Activated CD4-positive, alpha-beta T cell treated with anti-CD3 and anti-CD28 coated beads for 48 hours (primary cell): ENCODE data around the gene PLA2G6.
"Not testable (repeated sequence)": the region's sequence is repeated elsewhere in the genome, so short reads cannot be mapped to it uniquely, and the experiment has no call there.

Source experiments
- DNase-seq: peaks from one replicate; pipeline ENCODE4 v3.0.0-alpha.2; 2020

The PLA2G6 gene

GRCh38 chr22:38191055-38191454 is 9.4 kb upstream of the PLA2G6 start:
- DNase-seq = no peak

- no peak for DNase-seq
Measured at GRCh38 chr22:38190581-38190980, 9.0 kb upstream of the PLA2G6 start.

- DNase-seq = no peak
Measured at GRCh38 chr22:38189104-38189503, 7.5 kb upstream of the PLA2G6 start.

- no peak for DNase-seq
Measured at GRCh38 chr22:38187413-38188212, 6.0 kb upstream of the PLA2G6 start.

GRCh38 chr22:38186429-38186828 is 4.8 kb upstream of the PLA2G6 start:
- no peak for DNase-seq

- no peak for DNase-seq
Measured at GRCh38 chr22:38184788-38185187, 3.2 kb upstream of the PLA2G6 start.

GRCh38 chr22:38180841-38181452 is 683 bp downstream of the PLA2G6 start:
- DNase-seq = peak; percentile 37

GRCh38 chr22:38178605-38178937 is 3.1 kb downstream of the PLA2G6 start:
- not testable (repeated sequence) for DNase-seq

- no peak for DNase-seq
Measured at GRCh38 chr22:38177926-38178604, 3.6 kb downstream of the PLA2G6 start.

GRCh38 chr22:38177571-38177925 is 4.1 kb downstream of the PLA2G6 start:
- not testable (repeated sequence) for DNase-seq

- no peak for DNase-seq
Measured at GRCh38 chr22:38177044-38177443, 4.6 kb downstream of the PLA2G6 start.

- no peak for DNase-seq
Measured at GRCh38 chr22:38176170-38176741, 5.4 kb downstream of the PLA2G6 start.

GRCh38 chr22:38175206-38176118 is 6.2 kb downstream of the PLA2G6 start:
- DNase-seq = no peak

- DNase-seq = no peak
Measured at GRCh38 chr22:38174626-38175025, 7.0 kb downstream of the PLA2G6 start.

GRCh38 chr22:38173641-38173906 is 8.1 kb downstream of the PLA2G6 start:
- DNase-seq = no peak

GRCh38 chr22:38172832-38173640 is 8.6 kb downstream of the PLA2G6 start:
- DNase-seq = no peak

GRCh38 chr22:38171927-38172831 is 9.5 kb downstream of the PLA2G6 start:
- DNase-seq = no peak

GRCh38 chr22:38170469-38170868 is 11.2 kb downstream of the PLA2G6 start:
- DNase-seq = no peak

- DNase-seq = no peak
Measured at GRCh38 chr22:38169116-38169515, 12.5 kb downstream of the PLA2G6 start.

GRCh38 chr22:38167988-38168407 is 13.6 kb downstream of the PLA2G6 start:
- no peak for DNase-seq
